GM12878 (cell line): ENCODE results near the gene GALNT9. TPM values are rescaled to one million over a fixed set of nuclear protein-coding genes. Genes with fewer than 3 reads are reported as not detected.

Experiments used
- ATAC-seq: fragments of 200-7000 bp; cut with Tn5 transposase; 3 replicates; pipeline ENCODE4 v1.9.1; 2020; ENCODE audit warnings: mild to moderate bottlenecking, moderate library complexity
- BruUV-seq: library from RNA; stranded (reverse); fragments of 400-500 nt; replicated peaks from 2 replicates; lab custom pipeline; 2021; lab: Mats Ljungman, UMichigan
- CTCF ChIA-PET: fragments of 300-600 bp; sonication (Branson Sonifier 250); formaldehyde crosslinking; extraction: SDS; loops from one replicate; lab custom pipeline; 2021; ENCODE audit warnings: inconsistent platforms; lab: Yijun Ruan, JAX
- POLR2A ChIA-PET: fragments of 350-600 bp; formaldehyde crosslinking; extraction: SDS; loops from one replicate; lab custom pipeline; 2021; ENCODE audit warnings: inconsistent platforms; lab: Charles Lee
- RAD21 ChIA-PET: fragments of 300-600 bp; sonication (Branson Sonifier 250); formaldehyde crosslinking; loops from one replicate; lab custom pipeline; 2023; ENCODE audit warnings: antibody characterized with exemption; ENCODE audit not compliant: unreplicated experiment; lab: Charles Lee
- SMC1A ChIA-PET: fragments of 300-600 bp; sonication (Branson Sonifier 250); formaldehyde crosslinking; loops from one replicate; lab custom pipeline; 2023; ENCODE audit not compliant: unreplicated experiment, uncharacterized antibody; lab: Charles Lee
- DNase-seq: peaks from one replicate; pipeline ENCODE4 v3.0.0-alpha.2; 2011; ENCODE audit warnings: low read depth, low spot score
- FAIRE-seq: peaks from 3 replicates; lab custom pipeline; 2011; peaks lifted over from hg19 to GRCh38; lab: Jason Lieb, UNC
- H2AFZ ChIP-seq: 2 replicates; pipeline ENCODE4 v1.6.0; 2011; ENCODE audit warnings: low read depth, low read length, control low read depth; ENCODE audit not compliant: control insufficient read depth
- H3K27ac ChIP-seq: 2 replicates; pipeline ENCODE4 v1.5.1; 2011; ENCODE audit warnings: control low read depth; ENCODE audit not compliant: control insufficient read depth, insufficient read depth
- H3K27me3 ChIP-seq, 2 experiments: replicated peaks in 1 of 2; 2 replicates each; pipeline versions ENCODE4 v1.6.0 to v1.6.1; 2011; ENCODE audit warnings: low read length in 1 of 2; ENCODE audit not compliant: control insufficient read depth in 2 of 2, insufficient read depth in 2 of 2
- H3K36me3 ChIP-seq, 2 experiments: 2 replicates each; pipeline ENCODE4 v1.5.1; 2011; ENCODE audit warnings: low read length in 1 of 2; ENCODE audit not compliant: control insufficient read depth in 2 of 2, insufficient read depth in 2 of 2
- H3K4me1 ChIP-seq: 2 replicates; pipeline ENCODE4 v1.6.1; 2011; ENCODE audit warnings: mild to moderate bottlenecking, low read length, moderate library complexity, mixed read lengths; ENCODE audit not compliant: control insufficient read depth, insufficient read depth
- H3K4me2 ChIP-seq: 2 replicates; pipeline ENCODE4 v1.6.0; 2011; ENCODE audit warnings: control low read depth; ENCODE audit not compliant: control insufficient read depth, insufficient read depth
- H3K4me3 ChIP-seq: fragments of 200-600 bp; sonication (generic); 2 replicates; pipeline ENCODE4 v1.5.1; 2016
- H3K79me2 ChIP-seq: 2 replicates; pipeline ENCODE4 v1.6.0; 2011; ENCODE audit warnings: low read length; ENCODE audit not compliant: control insufficient read depth, insufficient read depth
- H3K9ac ChIP-seq: 2 replicates; pipeline ENCODE4 v1.8.0; 2011; ENCODE audit warnings: low read length, control low read depth, mixed read lengths; ENCODE audit not compliant: control insufficient read depth, insufficient read depth
- H3K9me3 ChIP-seq: replicated peaks from 3 replicates; pipeline ENCODE4 v1.5.1; 2011; ENCODE audit warnings: mild to moderate bottlenecking, low read length; ENCODE audit not compliant: control insufficient read depth, insufficient read depth
- H4K20me1 ChIP-seq: 2 replicates; pipeline ENCODE4 v1.6.0; 2011; ENCODE audit not compliant: control insufficient read depth, insufficient read depth
- CBX5 ChIP-seq: sonication (generic); IDR thresholded peaks from 2 replicates; pipeline ENCODE4 v1.6.1; 2016; ENCODE audit warnings: low read depth, moderate library complexity, mild to moderate bottlenecking, inconsistent platforms
- CREB1 ChIP-seq: IDR thresholded peaks from 2 replicates; pipeline ENCODE4 v1.6.1; 2012; ENCODE audit warnings: low read depth, mild to moderate bottlenecking, inconsistent platforms
- MXI1 ChIP-seq: fragments of 150-350 bp; IDR thresholded peaks from 2 replicates; pipeline ENCODE4 v1.6.1; 2011; ENCODE audit warnings: low read depth, mild to moderate bottlenecking, inconsistent platforms, low read length, improper control_type of control experiment
- RCOR1 ChIP-seq: conservative IDR thresholded peaks from 2 replicates; pipeline ENCODE4 v1.6.1; 2012; ENCODE audit warnings: low read depth, low read length, improper control_type of control experiment
- RUNX3 ChIP-seq: IDR thresholded peaks from 2 replicates; pipeline ENCODE4 v1.6.1; 2012; ENCODE audit warnings: low read length, inconsistent platforms
- TCF12 ChIP-seq: IDR thresholded peaks from 2 replicates; pipeline ENCODE4 v1.6.1; 2011; ENCODE audit warnings: low read depth, mild to moderate bottlenecking, low read length
- WGBS: methylation state at CpG from one replicate; pipeline ENCODE4 v1.1.6; 2016; ENCODE audit warnings: low lambda C conversion rate; ENCODE audit not compliant: insufficient replicate concordance, insufficient coverage; ENCODE audit errors: missing lambda C conversion rate; 5-methylcytosine and 5-hydroxymethylcytosine counted together
- in situ Hi-C: fragments of 300-500 bp; cut with MboI; formaldehyde crosslinking; loops from 9 replicates; pipeline ENCODE4 v1.14.3; 2018; ENCODE audit warnings: mixed read lengths
- intact Hi-C: fragments of 100-400 bp; cut with micrococcal nuclease; formaldehyde crosslinking; loops from one replicate; pipeline ENCODE4 v1.14.2; 2022; ENCODE audit not compliant: unreplicated experiment
- polyA plus RNA-seq, 11 experiments: library from polyadenylated mRNA; depleted of rRNA in 4 of 11; unstranded in 6 of 11; stranded (reverse) in 5 of 11; fragments of >200 nt; fragmentation: Nextera tagmentation in 4 of 11; fragmentation: Illumina TruSeq in 1 of 11; extraction: Ambion mirVana in 4 of 11; extraction: Trizol in 1 of 11; gene quantifications; 1 replicate in 1 of 11; 2 replicates in 10 of 11; pipeline versions ENCODE4 v1.2.1 to v1.2.3, GENCODE V29; 2011 to 2016; ENCODE audit warnings: inconsistent platforms in 2 of 11, missing spikeins in 2 of 11, low read depth in 1 of 11
- total RNA-seq, 4 experiments: library from RNA; depleted of rRNA in 3 of 4; stranded (reverse); fragments of >200 nt in 3 of 4; fragmentation: Illumina TruSeq in 1 of 4; extraction: Trizol in 1 of 4; gene quantifications; 2 replicates each; pipeline versions ENCODE4 v1.2.1 to v1.2.3, GENCODE V29; 2013 to 2021
- TF ChIP-seq, protein P1 (sequence below): fragments of 450-650 bp; IDR thresholded peaks from 2 replicates; pipeline ENCODE4 v1.6.1; 2017; ENCODE audit warnings: mild to moderate bottlenecking, low read depth, inconsistent platforms; ENCODE audit not compliant: poor library complexity, severe bottlenecking

Gene GALNT9
- total and polyA plus RNA-seq, 10 of the 15 experiments (the other 5 are each of a cell fraction or from before 2014, with no cell fraction given), result 0.04 TPM; not detected in 9

DNA sequence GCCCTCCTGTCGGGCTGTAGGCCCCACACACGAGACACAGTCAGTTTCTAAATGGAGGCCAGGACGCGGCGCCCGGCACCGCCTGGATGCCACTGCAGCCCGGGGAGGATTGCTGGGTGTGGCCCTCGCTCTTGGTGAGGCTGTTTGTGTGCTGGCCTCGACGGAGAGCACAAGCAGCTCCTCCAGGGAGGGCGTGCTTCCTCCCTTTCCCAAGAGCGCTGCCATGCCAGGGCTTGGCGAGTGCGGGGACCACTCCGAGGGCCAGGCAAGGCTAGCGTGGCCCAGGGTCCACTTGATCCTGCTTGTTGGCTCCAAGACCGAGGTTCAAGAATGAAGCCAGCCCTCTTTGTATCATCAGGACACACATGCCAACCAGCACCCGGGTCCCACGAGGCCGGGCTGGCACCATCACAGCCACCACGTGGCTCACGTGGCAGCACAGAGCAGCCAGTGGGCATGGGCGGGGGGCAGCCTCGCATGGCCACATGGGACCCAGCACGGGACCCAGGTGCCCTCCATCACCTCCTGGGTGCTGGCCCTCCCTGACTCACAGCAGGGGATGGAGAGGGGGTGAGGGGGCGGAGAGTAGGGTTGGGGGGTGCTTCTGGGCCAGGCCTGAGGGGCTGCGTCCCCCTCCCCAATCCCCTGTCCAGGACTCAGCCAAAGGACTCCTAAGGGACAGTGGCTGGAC, 113.9 kb downstream of the GALNT9 start (continued):
- no peak for TF ChIP-seq RUNX3
- TF ChIP-seq TCF12, result no peak
- no peak for TF ChIP-seq CBX5
- TF ChIP-seq, protein P1, sequence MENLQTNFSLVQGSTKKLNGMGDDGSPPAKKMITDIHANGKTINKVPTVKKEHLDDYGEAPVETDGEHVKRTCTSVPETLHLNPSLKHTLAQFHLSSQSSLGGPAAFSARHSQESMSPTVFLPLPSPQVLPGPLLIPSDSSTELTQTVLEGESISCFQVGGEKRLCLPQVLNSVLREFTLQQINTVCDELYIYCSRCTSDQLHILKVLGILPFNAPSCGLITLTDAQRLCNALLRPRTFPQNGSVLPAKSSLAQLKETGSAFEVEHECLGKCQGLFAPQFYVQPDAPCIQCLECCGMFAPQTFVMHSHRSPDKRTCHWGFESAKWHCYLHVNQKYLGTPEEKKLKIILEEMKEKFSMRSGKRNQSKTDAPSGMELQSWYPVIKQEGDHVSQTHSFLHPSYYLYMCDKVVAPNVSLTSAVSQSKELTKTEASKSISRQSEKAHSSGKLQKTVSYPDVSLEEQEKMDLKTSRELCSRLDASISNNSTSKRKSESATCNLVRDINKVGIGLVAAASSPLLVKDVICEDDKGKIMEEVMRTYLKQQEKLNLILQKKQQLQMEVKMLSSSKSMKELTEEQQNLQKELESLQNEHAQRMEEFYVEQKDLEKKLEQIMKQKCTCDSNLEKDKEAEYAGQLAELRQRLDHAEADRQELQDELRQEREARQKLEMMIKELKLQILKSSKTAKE, result no peak
- TF ChIP-seq, all 136 proteins: peak for 0

DNA sequence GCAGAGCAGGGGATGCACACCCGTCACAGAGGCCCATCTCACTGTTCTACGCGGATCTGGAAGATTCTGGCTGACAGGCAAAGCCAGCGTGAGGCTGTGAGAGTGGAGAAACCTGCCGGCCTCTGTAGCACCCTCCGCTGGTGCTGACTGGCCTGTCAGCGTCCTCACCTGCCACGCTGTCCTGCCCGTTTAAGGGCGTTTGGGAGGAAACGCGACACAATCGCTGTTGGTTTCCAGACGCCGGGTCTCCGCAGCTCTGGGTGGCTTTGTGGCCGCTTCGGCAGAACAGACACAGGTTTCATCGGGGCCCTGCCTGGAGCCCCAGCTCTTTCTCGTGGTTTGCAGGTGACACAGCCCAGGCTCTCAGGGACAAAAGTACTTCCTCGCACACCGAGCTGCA, 114.5 kb downstream of the GALNT9 start:
- ATAC-seq, result no peak
- DNase-seq, result no peak
- H3K4me1 ChIP-seq, result no peaks in the 10 kb centered on the region
- H3K4me2 ChIP-seq, result no peak overlapping the region
- H3K9ac ChIP-seq, result no peak overlapping the region
- H3K79me2 ChIP-seq, result no peaks in the 10 kb centered on the region
- intact Hi-C loops (no loop called here), in situ Hi-C loops (no loop called here)
- no peaks in the 10 kb centered on the region for H4K20me1 ChIP-seq
- POLR2A ChIA-PET, result no interaction called here
- no peak overlapping the region for H3K27ac ChIP-seq
- no peaks in the 10 kb centered on the region for H3K27me3 ChIP-seq
- CTCF ChIA-PET, result no interaction called here
- no peak overlapping the region for H3K4me3 ChIP-seq
- no TSS peak for BruUV-seq
- SMC1A ChIA-PET, result no interaction called here
- H3K36me3 ChIP-seq, result no peaks in the 10 kb centered on the region
- TF ChIP-seq MXI1 (no peak), RCOR1 (no peak), CREB1 (no peak), TCF12 (no peak)
- FAIRE-seq, result no peak
- H2AFZ ChIP-seq, result no peak overlapping the region
- RAD21 ChIA-PET, result no interaction called here
- WGBS, result 65% methylated on average over 22 of the region's 22 CpGs
- H3K9me3 ChIP-seq, result peaks cover 1% of the 10 kb centered on the region; the same call in 1 of the 3 replicates
